SW480 (cell line): ENCODE measurements around the gene KRT79.

ENCODE experiments used
- DNase-seq: peaks from one replicate; pipeline ENCODE4 v3.0.0-alpha.2; 2016; ENCODE audit warnings: low spot score

The KRT79 gene

GRCh38 chr12:52818887-52819420 is 15.2 kb downstream of the KRT79 start:
- DNase-seq = no peak

DNA sequence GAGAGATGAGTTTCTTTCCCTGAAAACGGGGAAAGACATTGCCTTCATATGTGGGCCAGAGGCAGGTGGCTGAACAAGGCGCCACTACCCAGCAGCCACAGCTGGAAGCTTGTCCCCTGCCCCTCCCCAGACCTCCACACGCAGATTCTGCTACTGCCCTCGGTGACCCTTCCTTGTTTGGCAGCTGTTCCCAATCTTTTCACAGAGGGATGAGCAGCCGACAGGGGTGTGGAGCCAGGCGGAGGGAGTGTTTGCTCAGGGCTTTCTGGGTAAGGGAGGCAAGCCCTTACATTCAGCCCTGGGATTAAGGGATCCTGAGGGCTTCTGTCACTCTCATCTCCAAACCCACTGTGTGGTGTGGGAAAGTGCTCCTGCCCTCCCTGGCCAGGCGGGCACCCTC is 15.7 kb downstream of the KRT79 start:
- no peak for DNase-seq

GRCh38 chr12:52817699-52818238 is 16.3 kb downstream of the KRT79 start:
- no peak for DNase-seq

GRCh38 chr12:52817003-52817698 is 17.0 kb downstream of the KRT79 start:
- DNase-seq = no peak

- DNase-seq = no peak
Observed at GRCh38 chr12:52815676-52816588, 18.2 kb downstream of the KRT79 start.

DNA sequence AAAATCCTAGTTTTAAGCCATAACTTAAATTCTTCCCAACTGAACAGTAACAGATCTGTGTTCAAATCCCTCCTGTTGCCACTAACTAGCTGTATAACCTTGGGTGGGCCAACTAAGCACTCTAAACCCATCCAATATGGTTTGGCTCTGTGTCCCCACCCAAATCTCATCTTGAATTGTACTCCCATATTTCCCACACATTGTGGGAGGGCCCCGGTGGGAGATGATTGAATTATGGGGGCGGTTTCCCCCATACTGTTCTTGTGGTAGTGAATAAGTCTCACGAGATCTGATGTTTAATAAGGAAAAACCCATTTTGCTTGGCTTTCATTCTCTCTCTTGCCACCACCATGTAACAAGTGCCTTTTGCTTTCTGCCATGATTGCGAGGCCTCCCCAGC is 18.9 kb downstream of the KRT79 start:
- no peak for DNase-seq

DNA sequence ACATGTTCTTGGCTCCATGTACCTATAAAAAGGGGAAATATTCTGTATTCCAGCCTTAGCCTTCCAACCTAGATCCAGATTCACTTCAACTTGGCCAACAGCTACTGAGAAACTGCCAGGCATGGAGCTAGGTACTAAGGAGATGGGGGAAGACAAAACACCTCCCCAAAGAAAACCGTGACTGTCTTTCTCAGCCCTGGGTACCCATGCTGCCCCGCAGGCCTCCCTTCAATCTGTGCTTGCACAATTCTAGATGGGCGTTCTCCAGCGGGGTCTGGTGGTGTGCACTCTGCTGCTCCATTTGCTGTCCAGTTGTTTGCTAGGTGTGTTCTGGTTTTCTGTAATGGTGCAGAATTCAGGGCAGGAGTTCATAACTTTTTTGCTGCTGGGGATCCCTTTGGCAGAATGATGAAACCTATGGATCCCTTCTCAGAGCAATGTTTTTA is 19.4 kb downstream of the KRT79 start:
- no peak for DNase-seq

GRCh38 chr12:52813885-52814709 is 20.0 kb downstream of the KRT79 start, which contains the start of gene KRT4:
KRT4 (minus strand) TSS chr12:52814116; CDS start chr12:52814058, 58 bp downstream.
- no peak for DNase-seq

- no peak for DNase-seq
Observed at GRCh38 chr12:52813203-52813819, 20.8 kb downstream of the KRT79 start.

DNA sequence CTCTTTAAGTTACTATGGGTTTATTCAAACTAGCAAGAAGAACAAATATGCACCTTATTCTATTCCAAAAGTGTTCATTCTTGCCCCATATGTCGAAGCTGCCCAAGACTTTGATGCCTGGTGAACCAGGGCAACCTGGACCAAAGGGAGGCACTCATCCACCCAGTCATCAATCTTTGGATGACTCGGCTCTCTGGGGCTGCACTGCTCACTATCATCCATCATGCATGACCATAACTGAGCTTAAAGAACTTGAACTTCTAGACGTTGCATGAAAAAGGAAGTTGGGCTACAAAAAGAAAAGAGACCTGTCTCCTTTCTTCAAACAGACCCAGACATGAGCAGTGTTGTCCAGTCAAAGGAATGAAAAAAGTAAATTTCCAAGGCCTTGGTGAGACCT is 21.4 kb downstream of the KRT79 start:
- no peak for DNase-seq

DNA sequence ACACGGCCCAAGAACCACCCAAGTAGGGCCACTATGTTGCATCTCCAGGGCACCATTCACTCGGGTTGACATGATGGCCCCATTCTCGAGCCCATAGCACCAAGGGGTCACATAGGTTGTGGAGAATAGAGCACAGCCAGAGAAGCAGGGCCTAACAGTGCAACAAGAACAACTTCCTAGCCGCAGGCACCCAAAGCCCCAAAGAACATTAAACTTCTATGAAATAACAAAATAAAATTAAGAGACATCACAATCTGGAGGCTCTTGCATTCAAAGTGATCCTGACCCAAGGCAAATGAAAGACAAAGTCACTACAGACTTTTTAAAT is 22.1 kb downstream of the KRT79 start:
- no peak for DNase-seq

DNA sequence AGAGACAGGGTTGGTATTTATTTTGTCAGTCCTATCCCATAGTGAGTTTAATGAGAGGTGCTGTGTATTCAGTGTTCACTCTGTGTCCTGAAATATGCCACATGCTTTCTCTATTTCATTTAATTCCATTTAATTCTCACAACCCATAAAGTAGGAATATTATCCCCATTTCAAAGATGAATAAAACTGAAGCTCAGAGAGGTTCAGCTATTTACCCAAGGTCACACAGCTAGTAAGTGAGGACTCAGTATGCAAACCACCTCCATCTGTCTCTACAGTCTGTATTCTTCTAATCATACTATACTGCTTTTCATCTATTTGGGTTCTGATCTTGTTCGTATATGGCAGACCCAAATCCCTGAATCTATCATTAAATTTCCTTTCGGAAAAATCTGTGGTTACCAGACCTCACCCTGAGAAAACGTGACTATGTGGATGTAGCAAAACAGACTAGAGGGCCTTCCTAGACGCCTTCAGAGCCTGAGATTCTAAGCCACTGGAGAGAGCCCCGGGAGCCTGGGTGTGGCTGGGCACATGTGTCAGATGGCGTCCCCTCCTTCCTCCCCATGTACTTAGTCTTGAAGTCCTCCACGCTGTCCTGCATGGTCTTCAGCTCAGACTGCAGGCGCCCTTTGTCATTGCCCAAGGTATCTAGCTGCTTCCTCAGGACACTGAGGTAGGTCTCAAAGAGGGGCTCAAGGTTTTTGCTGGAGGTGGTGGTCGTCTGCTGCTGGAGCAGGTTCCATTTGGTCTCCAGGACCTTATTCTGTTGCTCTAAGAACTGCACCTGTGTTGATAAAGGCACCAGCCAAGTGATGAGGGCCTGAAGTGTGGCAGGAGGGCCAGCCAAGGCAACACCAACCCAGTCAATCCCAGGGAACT is 22.7 kb downstream of the KRT79 start:
- DNase-seq = no peak

DNA sequence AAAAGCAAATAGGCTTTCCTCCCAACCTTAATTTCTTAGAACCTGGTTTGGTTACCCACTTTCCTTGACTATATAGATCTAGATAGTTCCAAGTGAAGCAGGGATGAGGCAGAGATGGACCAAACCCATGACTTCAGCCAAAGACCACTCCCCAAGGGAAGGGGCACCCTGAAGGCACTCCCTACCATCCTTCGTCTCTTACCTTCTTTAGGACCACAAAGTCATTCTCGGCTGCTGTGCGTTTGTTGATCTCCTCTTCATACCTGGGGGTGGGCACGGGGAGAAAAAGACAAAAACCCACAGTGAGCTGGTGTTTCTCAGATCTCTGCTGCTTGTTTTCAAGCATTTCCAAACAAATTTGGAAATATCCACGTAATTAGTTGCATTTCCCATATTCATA is 23.6 kb downstream of the KRT79 start:
- no peak for DNase-seq

DNA sequence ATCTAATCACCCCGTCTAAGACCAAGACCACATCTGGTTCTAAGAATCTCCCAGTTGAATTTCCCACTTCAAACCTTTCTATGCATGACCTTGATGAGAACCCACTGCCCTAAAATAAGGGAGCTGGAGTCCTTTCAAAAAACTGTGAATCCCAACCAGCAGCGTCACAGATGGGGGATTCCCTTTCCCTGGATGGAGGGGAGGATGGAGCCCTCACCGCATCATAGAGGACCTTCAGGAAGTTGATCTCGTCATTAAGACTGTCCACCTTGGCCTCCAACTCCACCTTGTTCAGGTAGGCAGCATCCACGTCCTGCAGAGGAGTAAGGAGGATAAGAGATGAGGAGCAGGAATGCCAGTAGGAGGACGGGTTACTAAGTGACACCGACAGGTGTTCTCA is 24.9 kb downstream of the KRT79 start:
- DNase-seq = no peak

DNA sequence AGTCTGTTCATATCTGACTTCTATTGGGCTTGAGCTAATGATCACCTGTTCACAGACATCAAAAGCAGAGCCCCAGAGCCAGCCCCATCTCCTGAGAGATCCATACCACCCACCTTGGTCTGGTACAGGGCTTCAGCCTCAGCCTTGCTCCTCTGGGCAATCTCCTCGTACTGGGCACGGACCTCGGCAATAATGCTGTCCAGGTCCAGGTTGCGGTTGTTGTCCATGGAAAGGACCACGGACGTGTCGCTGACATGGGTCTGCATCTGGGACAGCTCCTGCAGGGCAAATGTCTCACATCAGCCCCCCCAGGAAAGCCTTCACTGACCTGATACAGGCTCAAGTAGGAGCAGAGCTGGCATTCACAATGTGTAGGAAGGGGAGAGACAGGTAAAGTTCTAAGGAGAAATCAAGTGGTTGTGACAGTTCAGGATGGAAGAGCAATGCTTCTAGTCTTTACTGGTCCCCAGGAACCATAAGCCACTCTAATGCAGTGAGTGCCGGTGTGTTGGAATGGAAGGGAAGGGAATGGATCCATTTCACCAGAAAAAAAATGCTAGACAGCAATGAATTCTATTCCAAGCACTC is 25.4 kb downstream of the KRT79 start:
- DNase-seq = no peak

GRCh38 chr12:52807544-52808470 is 26.3 kb downstream of the KRT79 start:
- DNase-seq = no peak

DNA sequence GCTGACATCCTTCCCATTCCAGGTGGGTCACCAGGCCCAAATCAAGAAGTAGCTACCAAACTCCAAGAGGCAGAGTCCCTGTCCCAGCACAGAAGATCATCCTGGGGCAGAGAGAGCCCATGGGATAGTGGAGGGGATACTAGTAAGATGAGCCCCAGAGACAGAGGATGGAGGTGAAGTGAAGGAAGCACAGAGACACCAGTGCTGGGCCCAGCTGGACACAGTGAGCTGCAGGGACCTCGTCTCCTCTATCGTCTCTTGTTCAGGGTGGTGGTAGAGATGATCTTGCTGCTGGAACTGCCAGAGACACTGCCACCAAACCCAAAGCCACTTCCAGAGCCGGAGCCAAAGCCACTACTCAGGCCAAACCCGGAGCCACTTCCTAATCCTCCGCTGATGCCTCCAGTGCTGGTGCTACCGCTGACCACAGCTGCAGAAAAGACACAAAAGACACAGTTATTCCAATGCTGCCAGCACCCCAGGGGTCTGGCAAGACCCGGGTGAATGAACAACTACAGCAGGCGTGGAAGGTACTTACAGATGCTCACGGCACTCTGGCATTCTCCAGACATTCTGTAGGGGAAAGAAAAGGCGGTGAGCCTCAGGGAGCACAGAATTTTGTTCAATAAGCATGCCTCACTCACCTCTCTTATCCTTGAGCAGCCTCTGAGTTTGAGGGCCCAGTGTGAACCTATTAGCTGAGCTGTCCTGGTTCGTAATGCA is 27.1 kb downstream of the KRT79 start:
- no peak for DNase-seq

DNA sequence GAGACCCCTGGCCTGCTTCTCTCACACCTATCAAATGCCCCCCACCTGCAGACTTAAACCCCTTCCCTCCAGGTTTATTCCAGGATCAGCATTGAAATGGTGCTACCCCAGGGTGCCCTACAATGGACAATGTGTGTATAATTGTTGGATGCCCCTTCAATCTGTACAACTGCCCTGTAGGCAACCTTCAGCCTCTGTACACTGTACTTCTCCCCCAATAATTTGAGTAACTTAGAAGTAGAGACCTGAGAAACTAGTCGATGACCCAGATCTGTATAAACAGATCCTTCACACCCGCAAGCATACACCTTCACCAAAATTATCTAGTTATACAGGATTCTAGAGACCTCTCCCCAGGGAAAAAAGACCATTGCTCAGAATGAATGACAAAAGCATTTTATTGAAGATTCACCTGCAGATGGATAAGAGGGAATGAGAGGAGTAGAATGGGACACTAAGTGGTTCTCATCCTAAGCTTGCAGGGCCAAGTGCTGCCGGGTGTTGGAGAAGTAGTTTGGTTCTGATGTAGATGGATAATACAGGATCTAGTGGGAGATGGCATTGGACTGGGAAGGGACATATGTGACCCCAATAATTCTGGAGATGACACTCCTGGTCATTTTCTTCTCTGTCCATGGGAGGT is 27.8 kb downstream of the KRT79 start:
- no peak for DNase-seq
